OCI-LY7 (cell line): Measurements from ENCODE around the gene FAM151A.

Source experiments
- CTCF ChIP-seq: fragments of 200-600 bp; sonication (generic); conservative IDR thresholded peaks from 2 replicates; pipeline ENCODE4 v1.5.1; 2014; ENCODE audit warnings: mild to moderate bottlenecking, antibody characterized with exemption, low read length, moderate library complexity, mixed read lengths
- EZH2phosphoT487 ChIP-seq: fragments of 200-600 bp; sonication (generic); IDR thresholded peaks from 2 replicates; pipeline ENCODE4 v1.6.1; 2018; ENCODE audit warnings: low read depth, borderline replicate concordance, mild to moderate bottlenecking, mixed run types, antibody characterized with exemption, low read length, moderate library complexity, mixed read lengths

DNA sequence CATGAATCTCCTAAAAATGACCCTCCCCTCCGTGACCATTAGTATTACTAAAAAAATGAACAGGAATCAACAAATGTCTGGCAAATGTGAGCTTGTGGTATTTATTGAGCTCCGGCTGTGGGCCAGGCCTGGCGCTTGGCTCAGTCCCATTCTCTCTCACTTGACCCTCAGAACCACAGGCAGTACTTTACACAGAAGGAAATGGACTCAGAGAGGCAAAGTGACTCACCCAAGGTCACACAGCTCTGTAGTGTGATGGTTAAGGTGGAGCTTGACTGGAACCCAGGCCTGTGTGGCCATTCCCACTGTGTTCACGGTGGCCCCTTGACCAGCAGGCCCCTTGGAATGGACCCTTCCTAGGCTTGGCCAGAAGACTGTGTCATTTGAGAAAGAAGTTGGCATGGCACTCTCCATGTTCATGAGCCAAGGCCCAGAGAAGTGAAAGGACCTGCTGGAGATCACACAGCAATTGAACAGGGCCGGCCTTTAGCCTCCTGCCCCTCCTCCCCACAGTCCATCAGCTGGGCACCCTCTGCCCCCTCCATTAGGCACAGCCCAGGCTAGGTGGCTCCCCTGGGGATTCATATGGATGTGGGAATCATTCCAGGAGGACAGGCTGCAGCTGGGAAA is 32.1 kb downstream of the FAM151A start:
- TF ChIP-seq CTCF (no peak), EZH2phosphoT487 (no peak)
